SK-N-SH (cell line): ENCODE data around the gene TMIGD2.

Experiments
- CTCF ChIP-seq: fragments of 200-600 bp; sonication (generic); IDR thresholded peaks from 2 replicates; pipeline ENCODE4 v1.6.1; 2017; ENCODE audit warnings: antibody characterized with exemption, mild to moderate bottlenecking, moderate library complexity
- FOXM1 ChIP-seq: IDR thresholded peaks from 2 replicates; pipeline ENCODE4 v1.4.0; 2012; ENCODE audit warnings: low read depth, mild to moderate bottlenecking
- MXI1 ChIP-seq: IDR thresholded peaks from 2 replicates; pipeline ENCODE4 v1.6.1; 2012; ENCODE audit warnings: mild to moderate bottlenecking, low read depth, low read length, improper control_type of control experiment
- RAD21 ChIP-seq: IDR thresholded peaks from 2 replicates; pipeline ENCODE4 v1.6.1; 2012; ENCODE audit warnings: mild to moderate bottlenecking, low read length

- TF ChIP-seq MXI1 (no peak), CTCF (no peak), FOXM1 (no peak), RAD21 (no peak)
Observed at GRCh38 chr19:4300589-4300988, 1.6 kb downstream of the TMIGD2 start.
